DLD1 (cell line): ENCODE results near the gene MTMR12.

Experiments used
- in situ Hi-C: cut with HindIII; loops from 2 replicates; pipeline ENCODE4 v1.10.0; 2017; ENCODE audit warnings: low sequenced_read_pairs

The MTMR12 gene

DNA sequence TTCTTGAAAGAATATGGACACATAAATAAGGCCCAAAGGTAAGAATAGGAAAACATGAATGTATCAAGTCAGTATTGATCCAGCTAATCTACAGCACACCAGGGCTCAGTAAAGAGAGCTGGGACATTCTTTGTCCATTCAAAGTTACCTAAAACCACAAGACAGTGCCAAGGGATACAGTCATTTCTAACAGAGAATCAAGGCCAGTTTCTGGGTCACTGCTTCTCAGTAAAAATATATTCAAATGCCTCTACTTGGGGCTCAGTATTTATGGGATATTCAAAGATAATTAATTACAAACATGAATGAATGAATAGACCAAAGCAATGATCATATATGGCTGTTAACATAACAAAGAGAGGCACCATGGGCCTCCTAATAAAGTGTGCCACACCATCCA lies 34.9 kb downstream of the MTMR12 start:
- in situ Hi-C loops, result no loop called here

DNA sequence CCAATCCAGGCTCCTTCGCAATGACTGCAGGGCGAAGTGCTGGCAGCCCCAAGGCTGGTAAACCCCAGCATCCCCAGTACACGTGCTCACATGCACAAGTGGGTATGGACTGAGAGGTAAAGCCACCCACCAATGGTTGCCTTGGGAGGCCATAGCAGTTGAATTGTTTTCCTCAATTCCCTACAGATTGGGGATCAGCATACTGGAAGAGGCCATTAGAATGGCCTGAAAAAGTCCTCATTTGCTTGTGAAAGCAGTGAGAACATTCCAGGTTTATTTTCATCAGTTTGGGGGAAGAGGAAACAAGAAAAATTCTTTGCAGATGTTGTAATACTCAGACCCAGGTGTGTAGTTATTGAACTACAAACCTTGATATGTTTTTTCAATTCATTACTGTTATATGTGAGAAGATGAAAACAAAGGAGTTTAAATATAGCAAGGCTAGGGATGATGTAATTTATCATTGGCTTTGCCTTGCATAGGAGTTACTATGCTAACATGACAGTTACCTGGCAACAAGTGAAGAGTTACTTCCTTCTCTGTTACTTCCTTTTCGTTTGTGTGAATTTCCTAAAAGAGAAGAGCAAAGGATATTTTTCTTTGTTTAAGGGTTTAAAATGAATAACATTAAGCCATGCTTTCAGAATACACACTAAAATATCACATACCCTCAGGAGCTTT lies 36.4 kb downstream of the MTMR12 start:
- in situ Hi-C loops, result no loop called here

DNA sequence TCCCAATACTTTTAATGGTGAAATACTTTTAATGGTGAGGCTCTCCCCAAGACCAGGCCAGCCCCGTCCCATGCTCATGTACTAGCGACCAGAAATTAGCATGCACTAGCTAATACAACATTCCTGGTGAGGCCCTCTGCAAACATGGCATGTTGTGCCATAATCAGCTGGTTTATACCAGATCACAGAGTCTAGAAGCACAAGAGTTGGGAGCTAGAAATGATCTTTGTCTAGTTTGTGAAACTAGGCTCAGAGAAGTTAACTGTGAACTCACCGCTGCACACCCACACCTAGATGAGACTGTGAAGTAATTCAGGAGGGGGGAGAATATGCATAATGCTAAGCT lies 37.4 kb downstream of the MTMR12 start:
- in situ Hi-C loops, result no loop called here

DNA sequence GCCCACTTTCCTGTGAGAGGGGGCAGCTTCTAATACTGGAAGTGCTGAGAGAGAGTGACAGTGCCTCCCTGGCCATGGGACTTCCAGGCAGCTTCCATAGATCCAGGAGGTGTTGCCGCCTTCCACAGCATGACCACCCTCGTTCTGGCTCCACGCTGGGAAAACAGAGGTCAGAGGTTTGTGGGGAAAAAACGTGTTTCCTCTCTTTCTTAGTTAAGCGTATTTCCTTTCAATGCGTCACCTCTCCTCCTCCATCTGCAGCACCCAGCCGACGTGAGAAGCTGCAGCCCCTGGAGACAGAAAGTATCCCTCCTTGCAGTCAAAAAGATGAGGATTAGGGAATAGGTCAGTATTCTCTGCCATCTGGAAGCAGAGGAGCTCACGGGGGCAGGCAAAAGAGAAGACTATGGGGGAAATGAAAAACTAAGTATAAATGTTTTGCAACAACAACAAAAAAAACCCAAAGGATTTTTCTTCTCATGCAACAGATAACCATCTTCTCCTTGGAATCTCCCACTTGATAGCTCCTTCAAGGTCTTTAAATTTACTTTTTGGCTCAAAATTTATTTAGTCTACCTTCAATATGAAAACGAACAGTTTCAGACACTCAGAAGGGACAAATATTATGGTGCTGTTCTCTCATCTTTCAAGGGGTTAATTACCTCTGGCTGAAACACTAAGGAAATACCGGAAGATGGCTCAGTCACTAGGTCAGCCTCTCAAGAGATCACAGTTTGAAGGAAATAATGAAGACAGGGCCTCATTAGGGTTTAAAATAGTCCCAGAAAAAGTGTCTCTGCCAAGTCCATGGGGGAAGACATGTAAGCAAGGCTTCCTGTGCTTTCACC lies 38.0 kb downstream of the MTMR12 start:
- in situ Hi-C loops, result no loop called here

DNA sequence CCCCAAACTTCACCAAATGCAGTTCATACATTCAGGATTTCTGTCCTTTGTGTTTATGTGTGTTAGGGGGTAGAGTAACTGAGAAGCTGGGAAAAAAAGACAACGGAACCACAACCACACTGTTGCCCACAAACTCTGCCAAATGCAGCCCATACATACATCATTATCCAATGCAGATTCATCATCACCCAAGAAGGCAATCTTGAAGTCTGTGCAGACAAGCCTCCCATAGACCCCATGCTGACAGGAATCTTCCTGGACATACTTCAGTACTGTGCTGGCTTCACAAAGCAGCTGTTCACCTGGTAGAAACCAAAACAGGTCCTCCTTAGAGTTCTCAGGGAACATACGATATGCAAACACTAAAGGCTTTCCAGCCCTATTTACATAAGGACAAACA lies 38.9 kb downstream of the MTMR12 start:
- in situ Hi-C loops, result no loop called here

DNA sequence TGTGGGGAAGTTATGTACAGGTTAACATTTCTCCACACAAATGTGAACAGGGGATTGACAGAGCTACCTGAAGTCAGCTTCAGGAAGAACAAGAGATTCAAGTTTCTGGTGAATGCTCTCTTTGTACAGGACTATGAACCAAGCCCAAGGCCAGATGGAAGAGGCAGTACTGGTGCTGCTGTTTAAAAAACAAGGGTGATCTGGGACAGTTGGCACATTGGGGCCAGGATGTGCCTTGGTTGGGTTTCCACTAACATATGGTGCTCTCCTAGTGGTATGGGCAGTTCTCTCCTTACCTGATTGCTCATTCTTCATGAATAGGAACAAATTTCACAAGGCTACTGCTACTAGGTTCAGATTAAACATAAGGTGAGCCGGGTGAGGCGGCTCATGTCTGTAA lies 40.0 kb downstream of the MTMR12 start:
- in situ Hi-C loops, result no loop called here

DNA sequence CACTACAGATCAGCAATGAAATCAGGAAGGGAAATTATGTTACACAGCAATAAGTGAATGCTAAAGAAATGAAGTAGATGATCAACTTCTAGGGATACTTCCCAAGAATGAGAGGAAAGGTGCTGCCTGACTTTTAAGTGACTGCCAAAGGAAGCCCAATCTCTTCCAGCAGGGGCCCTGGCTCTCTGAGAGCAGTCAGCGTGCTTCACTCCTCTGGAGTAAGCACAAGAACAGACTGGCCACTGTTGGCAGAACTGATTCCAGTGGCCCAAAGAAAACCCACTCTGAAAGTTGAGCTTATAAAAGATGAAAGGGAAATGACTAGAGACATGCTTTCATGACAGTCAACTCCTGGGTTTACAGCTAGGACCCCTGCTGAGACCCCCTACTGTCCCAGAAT lies 41.8 kb downstream of the MTMR12 start:
- in situ Hi-C loops, result no loop called here

DNA sequence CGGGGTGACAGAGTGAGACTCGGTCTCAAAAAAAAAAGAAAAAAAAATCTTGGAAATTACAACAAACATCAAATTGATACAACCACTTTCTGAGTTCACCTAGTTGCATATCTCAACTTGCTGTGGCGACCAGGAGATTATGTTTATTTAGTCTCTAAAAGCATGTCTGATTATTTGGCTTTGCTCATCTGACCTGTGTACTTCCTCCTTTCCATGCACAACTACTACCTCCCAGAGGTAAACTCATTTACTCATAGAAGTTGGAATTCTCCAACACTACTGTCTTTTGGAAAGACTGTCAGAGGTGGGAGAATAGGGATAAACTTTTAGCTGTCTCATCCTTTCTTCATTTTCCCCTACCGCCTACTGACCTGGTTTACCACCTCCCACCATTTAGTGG lies 42.6 kb downstream of the MTMR12 start:
- in situ Hi-C loops, result no loop called here

DNA sequence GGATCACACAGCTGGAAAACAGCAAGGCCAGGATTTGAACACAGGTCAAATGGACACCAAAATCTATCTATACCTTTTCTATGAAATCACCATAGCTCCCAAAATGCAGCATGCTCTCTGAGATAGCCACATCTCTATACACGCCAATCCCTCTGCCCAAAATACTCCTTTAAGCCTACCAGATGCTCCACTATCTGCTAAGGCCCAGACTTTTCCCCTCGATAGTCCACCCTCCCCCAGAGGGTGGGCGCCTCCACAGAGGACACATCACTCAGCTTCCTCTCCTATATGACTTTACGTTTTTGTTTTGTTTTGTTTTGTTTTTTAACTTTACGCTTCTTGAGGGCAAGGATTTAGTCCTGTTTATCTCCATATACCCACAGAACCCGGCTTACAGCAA lies 46.8 kb downstream of the MTMR12 start:
- in situ Hi-C loops, result no loop called here

DNA sequence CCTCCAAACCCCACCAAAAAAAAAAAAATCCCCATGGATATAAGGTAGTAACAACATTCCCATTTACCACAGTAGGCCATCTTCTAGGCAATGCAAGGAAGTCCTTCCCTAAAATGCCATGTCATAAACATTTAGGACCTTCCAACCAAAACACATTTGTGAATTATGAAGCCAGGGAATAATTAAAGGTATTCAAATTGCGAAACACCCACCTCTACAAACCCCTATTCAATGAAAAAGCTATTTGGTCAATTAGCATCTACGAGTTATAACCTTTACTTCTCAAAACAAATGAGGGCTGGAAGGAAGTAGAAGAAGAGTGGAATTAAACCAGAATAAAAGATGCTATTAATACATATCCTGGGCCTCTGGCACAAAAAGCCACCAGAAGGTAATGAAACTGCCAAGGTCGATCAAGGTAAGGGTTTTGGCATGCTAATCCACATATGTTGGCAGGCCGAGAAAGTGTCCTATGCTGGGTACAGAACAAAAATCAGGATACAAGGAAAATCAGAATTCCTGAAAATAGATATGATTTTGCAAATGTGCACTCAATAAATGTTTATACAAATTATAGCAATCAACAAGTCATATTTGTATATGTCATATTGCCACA lies 47.7 kb downstream of the MTMR12 start:
- in situ Hi-C loops, result no loop called here

DNA sequence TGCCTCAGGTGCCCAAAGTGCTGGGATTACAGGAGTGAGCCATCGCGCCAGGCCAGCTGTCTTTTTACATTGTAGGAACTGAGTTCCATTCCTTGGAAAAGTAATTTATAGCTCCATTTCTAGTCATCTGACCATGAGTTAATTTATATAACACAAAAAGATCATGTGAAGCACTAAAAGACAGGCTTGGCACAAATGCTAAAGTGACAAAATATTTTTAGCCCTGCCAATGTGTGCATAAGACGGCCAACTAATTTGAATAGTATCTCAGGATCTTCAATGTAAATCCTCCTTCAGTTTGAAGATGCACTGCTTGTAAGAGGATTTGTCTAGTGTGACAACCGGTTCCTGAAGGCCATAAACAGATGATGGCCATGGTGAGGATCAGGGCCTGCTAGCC lies 49.1 kb downstream of the MTMR12 start:
- in situ Hi-C loops, result no loop called here

DNA sequence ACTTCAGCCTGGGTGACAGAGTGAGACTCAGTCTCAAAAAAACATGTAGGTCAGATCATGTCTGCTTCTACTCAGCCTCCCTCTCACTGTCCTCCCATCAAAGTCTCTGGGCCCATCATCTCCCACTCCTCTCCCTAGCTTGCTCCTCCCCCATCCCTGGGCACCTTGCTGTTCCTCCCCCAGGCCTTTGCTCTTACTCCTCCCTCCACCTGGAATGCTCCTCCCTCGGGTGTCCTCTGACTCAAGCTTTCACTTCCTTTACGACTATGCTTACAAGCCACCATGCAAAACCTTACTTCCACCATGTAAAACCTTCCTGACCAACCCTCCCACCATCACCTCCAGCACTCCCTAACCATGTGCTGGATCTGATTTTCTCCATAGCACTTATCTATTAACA lies 51.5 kb downstream of the MTMR12 start:
- in situ Hi-C loops, result no loop called here

DNA sequence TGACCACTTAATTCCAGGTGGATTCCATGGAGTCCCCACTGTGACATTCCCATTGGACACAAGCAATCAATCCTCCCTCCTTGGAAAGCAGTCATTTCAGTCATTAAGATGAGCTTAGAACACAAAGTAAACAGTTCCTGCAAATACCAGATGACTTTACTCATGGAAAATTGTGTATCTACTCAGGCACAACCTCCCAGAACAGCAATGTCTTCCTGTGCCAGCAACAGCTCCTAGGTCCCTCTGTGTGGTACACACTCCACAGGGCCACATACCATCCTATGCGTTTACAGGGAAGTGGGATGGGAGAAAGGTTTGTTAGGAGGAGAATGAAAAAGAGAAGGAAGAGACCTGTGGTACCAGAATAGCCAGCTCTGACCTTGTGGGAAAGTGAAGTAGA lies 53.7 kb downstream of the MTMR12 start:
- in situ Hi-C loops, result no loop called here

DNA sequence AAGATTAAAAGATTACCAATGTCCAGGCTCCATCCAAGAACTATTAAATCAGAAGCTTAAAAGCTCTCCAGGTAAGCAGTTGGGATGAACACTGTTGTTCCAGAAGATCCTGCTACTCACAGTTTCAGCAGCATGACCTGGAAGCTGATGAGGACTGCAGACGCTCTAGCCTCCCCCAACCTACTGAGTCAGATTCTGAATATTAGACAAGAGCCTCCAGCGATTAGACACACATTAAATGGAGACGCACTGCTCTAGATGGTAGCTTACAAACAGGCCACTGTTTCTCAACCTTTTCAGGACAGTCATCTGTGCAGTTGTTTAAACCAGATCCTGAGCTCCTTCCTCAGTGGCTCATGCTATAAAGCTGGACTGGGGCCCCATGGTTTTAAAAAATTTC lies 54.3 kb downstream of the MTMR12 start:
- in situ Hi-C loops, result no loop called here

DNA sequence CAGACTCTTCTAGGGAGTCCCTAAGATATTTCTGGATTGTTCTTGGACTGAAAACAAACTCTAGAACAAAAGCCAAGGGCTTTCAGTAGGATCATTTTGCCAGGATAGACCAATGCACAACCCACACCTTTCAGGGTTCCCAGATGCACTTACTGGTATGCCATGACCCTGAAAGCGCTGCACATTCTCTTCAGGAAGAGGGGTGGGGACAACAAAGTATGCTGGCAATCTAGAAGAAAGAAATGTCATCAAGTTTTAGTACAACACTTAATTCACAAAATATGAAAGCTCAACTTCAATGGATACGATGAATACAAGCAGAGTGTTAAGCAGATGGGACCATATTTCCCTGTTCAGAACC lies 57.2 kb downstream of the MTMR12 start:
- in situ Hi-C loops, result no loop called here

DNA sequence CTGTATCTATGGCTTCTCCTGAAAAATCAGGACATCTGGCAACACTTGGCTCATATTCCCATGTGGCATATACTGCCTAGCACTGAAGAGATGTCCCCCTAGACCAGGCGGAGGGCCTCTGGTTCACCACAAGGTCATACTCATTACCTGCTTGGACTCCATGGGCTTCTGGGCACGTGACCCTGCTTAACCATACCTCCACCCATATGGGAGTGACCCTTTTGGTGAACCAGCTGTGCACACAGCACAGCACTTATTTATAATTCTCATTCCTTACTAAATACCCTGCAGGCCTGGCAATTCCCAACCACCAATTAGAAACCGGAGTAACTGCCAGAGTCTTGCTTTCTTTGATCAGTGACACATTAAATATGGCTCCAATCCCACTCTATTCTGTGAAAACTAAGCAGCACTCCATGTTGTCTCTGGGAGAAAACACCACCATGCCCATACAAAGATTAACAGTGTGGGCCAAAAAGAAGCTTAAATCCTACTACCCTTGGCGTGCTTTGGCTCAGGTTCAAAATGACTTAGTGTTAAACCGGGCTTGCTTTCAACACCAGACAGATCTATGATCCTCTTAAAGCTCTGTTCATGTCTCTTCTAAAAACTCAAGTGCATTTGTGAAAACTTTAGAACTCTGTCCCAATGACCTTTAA lies 57.7 kb downstream of the MTMR12 start:
- in situ Hi-C loops, result no loop called here

DNA sequence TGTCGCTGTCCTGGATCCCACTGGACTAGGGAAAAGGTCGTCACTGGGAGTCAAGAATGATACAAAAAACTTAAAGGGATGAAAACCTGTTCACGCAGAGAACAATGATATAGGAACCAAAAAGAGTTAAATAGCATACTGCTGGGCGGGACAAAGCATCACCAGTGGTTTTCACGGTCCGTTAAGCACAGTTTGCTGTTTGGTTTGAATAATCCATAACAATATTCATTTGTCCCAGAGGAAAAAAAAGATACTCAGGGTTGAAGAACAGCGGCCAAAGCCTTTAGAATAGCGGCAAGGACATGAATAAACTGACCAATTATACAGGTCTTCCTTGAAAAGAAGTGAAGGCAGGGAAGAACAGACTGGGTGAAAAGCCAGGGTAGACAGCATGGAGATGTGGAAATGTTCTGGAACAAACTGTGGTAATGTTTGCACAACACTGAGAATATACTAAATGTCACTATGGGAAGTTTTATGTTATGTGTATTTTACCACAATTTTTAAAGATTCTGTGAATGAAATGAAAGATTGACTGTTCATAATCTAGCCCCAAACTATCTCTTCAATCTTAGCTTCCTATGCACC lies 60.8 kb downstream of the MTMR12 start:
- in situ Hi-C loops, result no loop called here

DNA sequence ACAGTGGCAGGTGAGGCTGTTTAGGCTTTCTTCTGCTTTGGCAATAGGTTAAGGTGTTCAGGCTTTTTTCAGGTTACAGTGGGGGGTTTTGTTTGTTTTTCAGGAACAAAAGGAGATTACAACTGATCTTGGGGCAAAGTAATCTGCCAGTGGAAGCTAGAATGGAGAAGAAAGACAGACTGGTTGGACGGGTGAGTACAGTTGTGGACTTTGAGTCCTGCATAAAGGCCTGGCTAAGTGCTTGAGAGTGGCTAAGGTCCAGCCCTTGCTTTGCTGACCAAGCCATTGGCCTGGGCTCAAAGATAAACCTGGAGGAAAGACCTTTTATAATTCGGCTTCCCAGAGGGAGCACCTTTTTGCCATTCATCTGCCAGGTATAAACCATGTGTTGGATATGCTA lies 63.1 kb downstream of the MTMR12 start:
- in situ Hi-C loops, result no loop called here

DNA sequence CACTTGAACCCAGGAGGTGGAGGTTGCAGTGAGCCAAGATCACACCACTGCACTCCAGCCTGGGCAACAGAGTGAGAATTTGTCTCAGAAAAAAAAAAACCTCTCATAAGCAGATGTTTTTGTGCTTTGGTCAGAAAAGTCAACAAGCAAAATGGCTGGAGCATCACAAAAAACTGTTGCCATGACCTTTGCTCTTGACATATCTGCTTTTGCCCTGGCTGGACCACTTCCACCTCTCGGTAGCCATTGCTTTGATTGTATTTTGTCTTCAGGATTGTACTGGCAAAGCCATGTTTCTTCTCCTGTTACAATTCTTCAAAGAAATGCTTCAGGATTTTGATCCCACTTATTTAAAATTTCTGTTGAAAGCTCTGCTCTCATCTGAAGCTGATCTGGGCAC lies 67.0 kb downstream of the MTMR12 start:
- in situ Hi-C loops, result no loop called here

DNA sequence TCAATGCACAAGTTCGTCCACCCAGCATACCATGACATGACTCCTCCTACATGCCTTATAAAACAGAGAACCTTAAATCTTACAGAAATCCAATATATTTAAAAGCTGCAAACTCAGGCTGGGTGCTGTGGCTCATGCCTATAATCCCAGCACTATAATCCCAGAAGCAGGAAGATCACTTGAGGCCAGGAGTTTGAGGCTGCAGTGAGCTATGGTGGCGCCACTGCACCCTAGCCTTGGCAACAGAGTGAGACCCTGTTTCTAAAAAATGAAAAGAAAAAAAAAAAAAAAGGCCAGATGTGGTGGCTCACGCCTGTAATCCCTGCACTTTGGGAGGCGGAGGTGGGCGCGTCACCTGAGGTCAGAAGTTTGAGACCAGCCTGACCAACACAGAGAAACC lies 68.7 kb downstream of the MTMR12 start:
- in situ Hi-C loops, result no loop called here

DNA sequence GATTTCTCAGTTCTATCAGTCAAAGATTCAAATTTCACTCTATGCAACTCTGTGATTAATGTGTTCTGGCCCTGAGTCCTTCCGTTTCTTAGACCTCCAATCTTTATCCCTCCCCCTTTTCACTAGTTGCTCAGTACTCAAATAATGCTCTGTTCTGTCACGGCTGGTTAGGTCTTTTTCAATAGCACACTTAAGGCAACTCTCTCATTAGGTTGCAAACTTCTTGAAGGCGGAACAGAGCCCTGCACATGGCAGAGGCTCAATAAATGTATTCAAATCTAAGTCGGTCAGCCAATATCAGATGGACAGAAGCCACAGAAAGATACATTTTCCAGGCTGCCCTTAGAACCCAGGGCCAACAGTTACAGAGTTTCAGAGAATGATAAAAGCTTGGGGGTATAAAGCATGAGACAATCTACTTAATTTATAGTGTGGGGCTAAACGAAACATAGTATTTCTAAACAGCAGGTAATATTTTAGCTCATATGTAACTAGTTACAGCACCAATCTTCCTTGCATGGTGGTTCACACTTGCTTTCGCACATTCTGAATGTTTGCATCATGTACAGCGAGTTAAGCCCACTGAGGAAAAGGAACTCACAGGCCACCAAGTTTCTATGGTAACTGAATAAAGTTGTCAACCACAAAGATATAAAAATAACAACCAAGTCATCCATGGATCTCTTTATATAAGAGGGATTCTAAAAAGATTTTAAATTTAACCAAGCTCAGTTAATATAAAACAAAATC lies 71.5 kb downstream of the MTMR12 start:
- in situ Hi-C loops, result no loop called here
